ENCODE results near the gene CCDC187.
A peak's percentile ranks its signal among the peaks of the same experiment; 100 is the strongest.

Gene CCDC187

DNA sequence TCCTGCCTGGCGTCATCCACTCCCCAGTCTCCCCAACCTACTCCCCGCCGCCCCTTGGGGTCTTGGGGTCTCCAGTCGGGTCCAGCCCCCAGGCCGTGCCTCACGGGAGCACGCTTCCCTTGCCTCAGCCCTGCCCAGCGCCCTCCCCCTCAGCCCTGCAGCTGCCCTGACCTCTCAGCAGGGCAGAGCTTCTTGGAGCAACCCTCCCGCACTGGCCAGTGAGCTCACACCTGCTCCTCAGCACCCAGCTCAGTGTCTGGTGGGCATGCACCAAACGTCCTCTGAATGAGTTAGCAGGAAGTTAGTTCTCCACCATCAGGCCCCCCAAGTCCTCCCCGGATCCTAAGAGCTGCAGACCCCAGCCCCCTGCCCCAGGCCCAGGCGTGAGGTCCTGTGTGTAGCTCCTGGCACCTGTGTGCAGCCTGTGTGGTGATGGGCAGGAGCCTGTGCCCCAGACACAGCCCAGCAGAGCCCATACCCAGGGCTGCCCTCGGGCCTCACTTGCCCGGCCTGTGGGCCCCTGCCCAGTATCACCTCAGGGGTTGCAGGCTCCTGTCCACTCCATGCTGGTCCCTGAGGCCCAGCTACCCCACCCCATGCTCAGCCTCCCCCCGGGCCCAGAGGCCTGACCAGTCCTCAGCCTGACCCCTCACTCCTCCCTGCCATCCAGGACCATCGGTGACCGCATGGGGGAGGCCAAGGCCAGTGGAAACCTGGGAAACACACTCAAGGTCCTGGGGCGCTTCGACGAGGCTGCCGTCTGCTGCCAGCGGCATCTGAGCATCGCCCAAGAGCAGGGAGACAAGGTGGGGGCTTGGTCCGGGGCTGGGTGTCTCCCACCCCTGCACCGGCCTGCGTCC, 31.6 kb upstream of the CCDC187 start:
- Histone ChIP-seq H3K36me3 (replicated peaks) (no peaks in the 10 kb centered on the region), H3K27me3 (ENCODE audit: low read depth) (no peaks in the 10 kb centered on the region), H3K9me3 (no peaks in the 10 kb centered on the region), H3K4me1 (no peaks in the 10 kb centered on the region), H3K4me3 (no peak overlapping the region)
- in situ Hi-C loops (cut with MboI; ENCODE audit: low sequenced_read_pairs) = no loop called here
- DNase-seq (ENCODE audit: low spot score in 2 of 2) = no peak

DNA sequence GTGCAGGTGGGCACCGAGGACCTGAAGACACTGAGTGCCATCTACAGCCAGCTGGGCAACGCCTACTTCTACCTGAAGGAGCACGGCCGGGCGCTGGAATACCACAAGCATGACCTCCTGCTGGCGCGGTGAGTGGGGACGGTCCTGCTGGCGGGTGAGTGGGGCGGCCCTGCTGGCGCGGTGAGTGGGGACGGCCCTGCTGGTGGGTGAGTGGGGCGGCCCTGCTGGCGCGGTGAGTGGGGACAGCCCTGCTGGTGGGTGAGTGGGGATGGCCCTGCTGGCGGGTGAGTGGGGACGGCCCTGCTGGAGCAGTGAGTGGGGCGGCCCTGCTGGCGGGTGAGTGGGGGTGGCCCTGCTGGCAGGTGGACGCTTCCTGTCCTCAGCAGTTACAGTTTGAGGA, 30.6 kb upstream of the CCDC187 start:
- H3K4me1 ChIP-seq = no peaks in the 10 kb centered on the region
- DNase-seq (ENCODE audit: low spot score in 2 of 2) = no peak
- H3K27me3 ChIP-seq (ENCODE audit: low read depth) = no peaks in the 10 kb centered on the region
- no peak overlapping the region for H3K4me3 ChIP-seq
- H3K36me3 ChIP-seq (replicated peaks) = no peaks in the 10 kb centered on the region
- in situ Hi-C loops (cut with MboI; ENCODE audit: low sequenced_read_pairs) = no loop called here
- H3K9me3 ChIP-seq = no peaks in the 10 kb centered on the region

DNA sequence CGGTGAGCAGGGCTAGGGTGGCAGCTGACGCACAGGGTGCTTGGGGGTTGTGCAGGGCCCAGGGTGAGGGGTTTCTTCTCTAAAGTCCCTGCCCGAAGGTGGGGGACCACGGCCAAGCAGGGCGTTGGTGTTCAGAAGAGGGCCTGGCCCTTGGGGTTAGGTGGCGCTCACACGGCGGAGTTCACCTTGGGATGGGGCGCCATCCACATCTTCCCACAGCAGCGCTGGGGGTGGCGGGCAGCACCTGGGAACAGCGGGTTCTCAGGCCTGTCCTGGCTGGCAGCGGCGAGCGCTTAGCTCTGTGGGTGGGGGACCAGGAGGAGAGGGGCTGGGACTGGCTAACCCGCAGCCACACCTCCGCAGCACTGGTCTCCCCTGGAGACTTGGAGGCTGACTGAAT, 29.6 kb upstream of the CCDC187 start:
- Histone ChIP-seq H3K4me1 (peaks cover 4% of the 10 kb centered on the region), H3K9me3 (no peaks in the 10 kb centered on the region), H3K4me3 (no peak overlapping the region), H3K27me3 (ENCODE audit: low read depth) (no peaks in the 10 kb centered on the region), H3K36me3 (replicated peaks) (no peaks in the 10 kb centered on the region)
- in situ Hi-C loops (cut with MboI; ENCODE audit: low sequenced_read_pairs) = no loop called here
- no peak for DNase-seq (ENCODE audit: low spot score in 2 of 2)

DNA sequence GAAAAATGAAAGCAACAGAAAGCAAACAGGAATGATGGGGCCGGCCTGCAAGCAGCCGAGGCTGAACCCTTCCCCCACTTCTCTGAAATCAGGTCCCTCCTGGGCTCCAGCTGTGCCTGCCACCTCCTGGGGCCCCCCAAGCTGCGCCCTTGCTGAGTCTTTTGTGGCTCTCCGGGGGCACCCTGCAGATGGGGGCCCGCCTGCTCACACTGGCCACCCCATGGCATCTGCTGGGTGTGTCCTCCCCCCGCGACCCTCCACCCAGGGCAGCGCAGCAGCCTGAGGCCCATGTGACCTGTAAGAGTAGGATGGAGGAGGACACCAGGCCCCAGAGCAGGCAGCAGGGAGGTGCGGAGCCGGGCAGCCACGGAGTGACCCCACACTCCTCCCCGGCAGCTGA, 29.2 kb upstream of the CCDC187 start:
- in situ Hi-C loops (cut with MboI; ENCODE audit: low sequenced_read_pairs) = no loop called here
- Histone ChIP-seq H3K4me3 (no peak overlapping the region), H3K9me3 (no peaks in the 10 kb centered on the region), H3K36me3 (replicated peaks) (no peaks in the 10 kb centered on the region), H3K4me1 (peaks cover 9% of the 10 kb centered on the region), H3K27me3 (ENCODE audit: low read depth) (no peaks in the 10 kb centered on the region)
- no peak for DNase-seq (ENCODE audit: low spot score in 2 of 2)

DNA sequence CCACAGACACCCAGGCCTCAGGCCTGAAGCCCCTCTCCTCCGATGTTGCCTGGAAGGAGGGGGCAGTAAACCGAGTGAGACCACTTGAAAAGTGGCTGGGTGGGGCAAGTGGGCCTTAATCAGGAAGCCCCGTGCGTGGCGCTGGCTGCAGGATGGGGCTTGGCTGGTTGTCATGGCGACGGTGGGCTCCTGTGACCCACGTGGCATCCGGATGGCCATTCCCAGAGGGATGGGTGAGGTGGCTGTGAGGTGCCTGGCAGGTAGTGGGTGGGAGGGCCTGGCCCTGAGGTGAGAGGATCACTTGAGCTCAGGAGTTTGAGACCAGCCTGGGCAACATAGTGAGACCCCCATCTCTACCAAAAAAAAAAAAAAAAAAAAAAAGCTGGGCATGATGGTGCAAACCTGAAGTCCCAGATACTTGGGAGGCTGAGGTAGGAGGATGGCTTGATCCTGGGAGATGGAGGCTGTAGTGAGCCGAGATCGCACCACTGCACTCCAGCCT, 28.6 kb upstream of the CCDC187 start:
- DNase-seq (ENCODE audit: low spot score in 2 of 2) = no peak
- H3K9me3 ChIP-seq = no peaks in the 10 kb centered on the region
- no peaks in the 10 kb centered on the region for H3K36me3 ChIP-seq (replicated peaks)
- in situ Hi-C loops (cut with MboI; ENCODE audit: low sequenced_read_pairs) = no loop called here
- no peak overlapping the region for H3K4me3 ChIP-seq
- no peaks in the 10 kb centered on the region for H3K27me3 ChIP-seq (ENCODE audit: low read depth)
- H3K4me1 ChIP-seq = peaks cover 9% of the 10 kb centered on the region

DNA sequence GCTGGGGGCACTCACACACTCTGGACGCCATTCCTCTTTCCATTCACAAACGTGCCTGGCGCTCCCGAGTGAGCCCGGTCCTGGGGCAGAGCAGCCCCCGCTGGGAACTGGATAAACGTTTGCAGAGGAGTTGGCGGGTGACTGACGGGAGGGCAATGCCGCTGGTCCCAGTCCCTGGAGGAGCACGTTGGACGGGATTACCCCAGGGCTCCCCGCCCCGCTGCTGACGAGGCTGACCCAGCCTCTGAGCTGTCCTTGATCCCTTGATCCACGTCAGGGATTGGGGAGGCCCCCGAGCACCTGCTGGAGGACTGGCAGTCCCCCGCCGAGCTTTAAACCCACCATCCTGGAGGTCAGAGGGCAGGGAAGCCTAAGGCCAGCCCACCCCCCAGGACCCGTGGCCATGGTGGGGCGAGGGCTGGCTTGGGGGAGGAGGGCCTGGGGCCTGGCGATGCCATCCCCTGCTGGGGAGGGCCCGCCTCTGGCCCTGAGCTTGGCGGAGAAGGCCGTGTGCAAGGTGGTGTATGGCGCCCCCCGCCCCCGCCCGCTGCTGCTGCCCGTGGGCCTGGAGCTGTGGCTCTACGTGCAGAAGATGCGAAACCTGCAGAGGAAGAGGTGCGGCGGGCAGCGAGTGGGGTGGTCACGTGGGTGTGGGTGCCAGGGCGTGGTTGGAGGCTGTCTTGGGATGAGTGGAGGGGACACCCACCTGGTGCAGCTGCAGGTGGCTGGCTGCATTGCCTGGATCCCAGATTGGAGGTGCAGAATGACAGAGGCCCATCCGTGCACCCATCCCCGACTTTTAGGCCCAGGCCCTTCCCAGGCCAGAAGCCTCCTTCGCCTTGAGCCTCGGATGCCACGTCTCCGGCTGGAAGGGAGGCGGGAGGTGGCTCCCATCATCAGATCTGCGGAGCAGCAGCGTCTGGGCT, 27.9 kb upstream of the CCDC187 start:
- Histone ChIP-seq H3K9me3 (no peaks in the 10 kb centered on the region), H3K4me1 (peaks cover 9% of the 10 kb centered on the region), H3K27me3 (ENCODE audit: low read depth) (no peaks in the 10 kb centered on the region), H3K36me3 (replicated peaks) (no peaks in the 10 kb centered on the region), H3K4me3 (no peak overlapping the region)
- no peak for DNase-seq (ENCODE audit: low spot score in 2 of 2)
- in situ Hi-C loops (cut with MboI; ENCODE audit: low sequenced_read_pairs) = no loop called here

DNA sequence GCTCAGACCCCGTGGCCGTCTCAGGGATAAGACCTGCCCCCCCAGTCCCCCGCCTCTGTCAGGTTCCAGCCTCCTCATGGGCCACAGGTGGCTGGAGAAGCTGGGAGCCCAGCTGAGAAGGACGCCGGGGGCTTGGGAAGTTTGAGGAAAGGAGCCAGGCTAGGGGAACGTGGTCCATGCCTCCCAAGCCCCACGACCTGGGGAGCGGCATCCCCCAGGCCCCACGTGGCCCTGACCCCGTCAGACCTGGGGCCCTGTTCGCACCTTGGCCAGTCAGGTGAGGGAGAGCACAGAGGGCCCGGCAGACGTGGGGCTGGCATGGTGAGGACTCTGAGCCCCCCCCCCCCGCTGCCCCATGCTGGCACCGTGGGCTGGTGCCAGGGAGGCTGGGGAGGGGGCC, 27.1 kb upstream of the CCDC187 start:
- no peak for DNase-seq (ENCODE audit: low spot score in 2 of 2)
- Histone ChIP-seq H3K4me1 (peaks cover 9% of the 10 kb centered on the region), H3K27me3 (ENCODE audit: low read depth) (no peaks in the 10 kb centered on the region), H3K9me3 (no peaks in the 10 kb centered on the region), H3K4me3 (no peak overlapping the region), H3K36me3 (replicated peaks) (no peaks in the 10 kb centered on the region)
- in situ Hi-C loops (cut with MboI; ENCODE audit: low sequenced_read_pairs) = no loop called here

DNA sequence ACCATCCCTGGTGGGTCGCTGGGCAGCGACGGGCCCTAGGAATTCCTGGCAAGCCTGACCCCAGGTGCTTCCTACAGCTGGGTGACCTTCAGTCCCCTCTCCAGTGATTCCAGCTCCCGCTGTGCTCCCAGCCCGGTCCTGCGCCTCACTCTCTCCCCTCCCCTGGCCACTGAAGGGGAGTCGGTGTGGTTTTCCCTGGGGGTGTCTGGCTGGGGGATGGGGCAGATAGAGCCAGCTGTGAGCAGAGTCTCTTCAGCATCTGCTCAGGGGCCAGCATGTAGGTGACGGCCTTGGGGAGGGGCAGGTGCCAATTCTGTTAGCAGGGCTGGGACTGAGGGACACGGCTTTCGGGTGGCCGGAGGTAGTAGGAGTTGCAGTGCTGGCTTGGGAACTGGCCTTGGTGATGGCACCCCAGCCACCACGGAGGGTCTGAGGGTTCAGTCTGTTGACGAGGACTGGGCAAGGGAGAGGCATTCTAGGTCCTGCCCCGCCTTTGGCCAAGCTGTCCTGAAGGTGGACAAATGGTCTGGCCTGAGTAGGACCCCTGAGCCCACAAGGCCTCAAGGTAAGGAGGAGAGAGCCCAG, 26.6 kb upstream of the CCDC187 start:
- H3K27me3 ChIP-seq (ENCODE audit: low read depth) = no peaks in the 10 kb centered on the region
- no peak for DNase-seq (ENCODE audit: low spot score in 2 of 2)
- no peaks in the 10 kb centered on the region for H3K9me3 ChIP-seq
- peaks cover 9% of the 10 kb centered on the region for H3K4me1 ChIP-seq
- no peak overlapping the region for H3K4me3 ChIP-seq
- H3K36me3 ChIP-seq (replicated peaks) = no peaks in the 10 kb centered on the region
- in situ Hi-C loops (cut with MboI; ENCODE audit: low sequenced_read_pairs) = no loop called here

DNA sequence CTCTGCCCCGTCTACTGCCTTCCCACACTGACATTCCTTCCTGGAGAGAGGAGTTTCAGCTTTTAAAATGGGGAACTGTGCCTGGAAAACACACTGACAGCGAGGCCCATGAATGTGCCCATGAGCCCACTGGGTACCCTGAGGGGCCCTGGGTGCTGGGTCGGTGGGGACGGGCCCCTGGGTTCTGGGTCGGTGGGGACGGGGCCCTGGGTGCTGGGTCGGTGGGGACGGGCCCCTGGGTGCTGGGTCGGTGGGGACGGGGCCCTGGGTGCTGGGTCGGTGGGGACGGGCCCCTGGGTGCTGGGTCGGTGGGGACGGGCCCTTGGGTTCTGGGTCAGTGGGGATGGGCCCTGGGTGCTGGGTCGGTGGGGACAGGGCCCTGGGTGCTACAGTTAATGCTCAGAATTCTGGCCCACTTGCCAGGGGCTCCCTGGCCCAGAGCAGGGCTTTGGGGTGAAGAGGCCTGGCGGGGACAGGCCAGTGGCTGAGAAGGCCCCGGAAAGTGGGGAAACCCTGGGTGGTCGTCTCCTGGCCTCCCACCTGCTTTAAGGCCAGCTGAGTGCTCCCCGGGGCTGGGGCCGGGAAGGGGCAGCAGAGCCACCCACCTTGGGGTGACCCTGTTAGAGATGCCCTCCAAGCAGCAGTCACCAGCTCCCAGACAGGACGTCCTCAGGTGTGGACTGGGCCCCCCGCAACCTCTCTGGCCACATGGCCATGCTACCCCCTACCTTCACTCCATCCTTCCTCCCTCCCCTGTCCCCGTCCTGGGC, 25.9 kb upstream of the CCDC187 start:
- Histone ChIP-seq H3K9me3 (no peaks in the 10 kb centered on the region), H3K36me3 (replicated peaks) (no peaks in the 10 kb centered on the region), H3K4me1 (peaks cover 9% of the 10 kb centered on the region), H3K4me3 (no peak overlapping the region), H3K27me3 (ENCODE audit: low read depth) (no peaks in the 10 kb centered on the region)
- DNase-seq (ENCODE audit: low spot score in 2 of 2) = no peak
- in situ Hi-C loops (cut with MboI; ENCODE audit: low sequenced_read_pairs) = no loop called here

DNA sequence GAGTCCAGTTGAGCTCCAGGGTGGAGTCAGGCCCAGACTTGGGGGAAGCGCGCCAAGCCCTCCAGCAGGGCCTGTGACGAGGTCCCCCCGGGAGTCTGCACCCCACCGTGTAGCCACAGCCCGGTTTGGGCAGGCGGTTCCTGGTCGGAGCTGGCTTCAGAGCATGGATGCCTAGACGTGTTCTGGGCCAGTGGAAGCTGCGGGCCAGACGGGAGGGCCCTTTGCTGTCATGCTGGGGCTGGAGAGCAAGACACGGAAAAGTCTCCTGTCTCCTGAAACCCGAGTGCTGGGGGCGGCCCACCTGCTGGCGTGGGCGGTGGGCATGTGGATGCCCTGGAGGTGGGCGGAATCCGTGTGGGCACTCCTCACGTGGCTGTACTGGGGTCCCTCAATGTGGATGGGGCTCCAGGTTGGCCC, 25.3 kb upstream of the CCDC187 start:
- Histone ChIP-seq H3K4me3 (peak overlapping the region; percentile 42), H3K36me3 (replicated peaks) (no peaks in the 10 kb centered on the region), H3K4me1 (peaks cover 9% of the 10 kb centered on the region), H3K9me3 (no peaks in the 10 kb centered on the region), H3K27me3 (ENCODE audit: low read depth) (no peaks in the 10 kb centered on the region)
- no peak for DNase-seq (ENCODE audit: low spot score in 2 of 2)
- in situ Hi-C loops (cut with MboI; ENCODE audit: low sequenced_read_pairs) = no loop called here

DNA sequence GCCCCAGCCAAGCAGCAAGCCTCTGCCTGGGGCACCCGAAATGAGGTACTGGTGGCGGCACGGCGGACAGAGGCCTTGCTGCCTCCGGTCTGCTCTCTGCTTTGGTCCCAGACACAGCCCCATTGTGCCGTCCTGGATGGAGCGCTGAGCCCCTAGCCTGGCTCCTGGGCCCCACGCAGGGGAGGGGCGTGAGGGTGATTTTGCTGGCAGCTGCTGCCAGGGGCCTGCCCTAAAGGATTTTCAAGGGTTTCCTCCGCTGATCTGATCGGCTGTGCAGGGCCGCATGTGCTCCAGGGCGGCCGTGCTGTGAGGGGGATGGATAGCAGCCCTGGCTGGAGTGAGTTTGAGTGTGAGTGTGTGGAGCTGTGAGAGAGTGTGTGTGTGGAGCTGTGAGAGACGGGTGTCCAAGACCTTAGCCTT, 24.7 kb upstream of the CCDC187 start:
- peaks cover 9% of the 10 kb centered on the region for H3K4me1 ChIP-seq
- H3K27me3 ChIP-seq (ENCODE audit: low read depth) = no peaks in the 10 kb centered on the region
- peak overlapping the region; percentile 42 for H3K4me3 ChIP-seq
- in situ Hi-C loops (cut with MboI; ENCODE audit: low sequenced_read_pairs) = no loop called here
- H3K36me3 ChIP-seq (replicated peaks) = no peaks in the 10 kb centered on the region
- DNase-seq (ENCODE audit: low spot score in 2 of 2) = peak in 1 of 2 experiments; percentile 62
- H3K9me3 ChIP-seq = no peaks in the 10 kb centered on the region

DNA sequence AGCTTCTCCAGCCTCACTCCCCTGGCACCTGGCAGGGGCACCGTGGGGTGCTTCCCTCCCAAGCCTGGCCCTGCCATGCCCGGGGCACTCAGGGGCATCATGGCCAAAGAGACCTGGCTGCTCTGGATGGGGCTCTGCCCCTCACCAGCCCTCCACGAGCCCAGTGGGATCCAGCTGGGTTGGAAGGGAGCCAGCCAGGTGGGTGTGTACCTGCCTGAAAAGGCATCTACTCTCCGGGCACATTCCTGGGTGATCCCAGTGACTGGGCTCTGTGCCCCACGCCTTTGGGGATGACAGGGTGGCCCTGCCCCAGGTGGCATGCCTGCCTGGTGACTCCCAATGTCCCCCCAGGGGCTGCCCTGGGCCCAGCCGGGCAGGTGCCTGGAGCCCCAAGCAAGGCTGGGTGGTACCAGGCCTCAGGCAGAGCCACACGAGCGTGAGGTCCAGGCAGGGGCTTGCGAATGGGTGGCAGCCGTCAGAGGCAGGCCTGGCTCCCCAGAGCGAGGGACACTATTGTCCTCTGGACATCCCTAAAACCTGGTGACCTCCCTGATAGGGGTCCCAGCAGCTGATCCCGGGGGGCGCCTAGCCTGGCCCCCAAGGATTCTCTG, 24.2 kb upstream of the CCDC187 start:
- in situ Hi-C loops (cut with MboI; ENCODE audit: low sequenced_read_pairs) = no loop called here
- no peak for DNase-seq (ENCODE audit: low spot score in 2 of 2)
- Histone ChIP-seq H3K4me3 (peak overlapping the region; percentile 42), H3K4me1 (peaks cover 9% of the 10 kb centered on the region), H3K36me3 (replicated peaks) (no peaks in the 10 kb centered on the region), H3K27me3 (ENCODE audit: low read depth) (no peaks in the 10 kb centered on the region), H3K9me3 (no peaks in the 10 kb centered on the region)
